Testis (tissue), 2 donors: ENCODE measurements around the gene FAM216B.

ENCODE experiments used
- POLR2A ChIP-seq: fragments of 450-650 bp; IDR thresholded peaks from one replicate; pipeline ENCODE4 v1.6.1; 2017; ENCODE audit warnings: antibody characterized with exemption, mild to moderate bottlenecking, moderate library complexity
- TF ChIP-seq, protein P1 (sequence below), 3 experiments: fragments of 450-650 bp in 2 of 3; fragments of 200-600 bp in 1 of 3; sonication (generic) in 1 of 3; IDR thresholded peaks; one replicate each; pipeline ENCODE4 v1.5.1; 2016 to 2019; ENCODE audit warnings: antibody characterized with exemption in 3 of 3, mild to moderate bottlenecking in 2 of 3, moderate library complexity in 1 of 3

DNA sequence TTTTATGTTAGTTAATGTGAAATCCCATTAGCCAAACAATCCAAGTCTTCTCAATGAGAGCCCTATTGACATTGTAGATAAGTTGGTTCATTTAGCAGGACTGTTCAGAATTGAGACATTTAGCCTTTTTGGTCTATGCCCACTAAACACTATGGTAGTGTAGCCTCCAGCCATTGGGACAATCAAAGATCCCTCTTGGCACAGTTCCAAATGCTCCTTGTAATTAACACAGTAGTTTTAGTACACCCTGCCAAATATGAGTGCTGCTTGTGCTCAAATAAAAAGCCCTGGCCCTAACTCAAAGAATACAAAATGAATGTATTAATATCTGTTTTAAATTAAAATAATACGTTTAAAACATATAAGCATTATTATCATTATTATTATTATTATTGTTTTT is 15.4 kb upstream of the FAM216B start:
- TF ChIP-seq, protein P1, sequence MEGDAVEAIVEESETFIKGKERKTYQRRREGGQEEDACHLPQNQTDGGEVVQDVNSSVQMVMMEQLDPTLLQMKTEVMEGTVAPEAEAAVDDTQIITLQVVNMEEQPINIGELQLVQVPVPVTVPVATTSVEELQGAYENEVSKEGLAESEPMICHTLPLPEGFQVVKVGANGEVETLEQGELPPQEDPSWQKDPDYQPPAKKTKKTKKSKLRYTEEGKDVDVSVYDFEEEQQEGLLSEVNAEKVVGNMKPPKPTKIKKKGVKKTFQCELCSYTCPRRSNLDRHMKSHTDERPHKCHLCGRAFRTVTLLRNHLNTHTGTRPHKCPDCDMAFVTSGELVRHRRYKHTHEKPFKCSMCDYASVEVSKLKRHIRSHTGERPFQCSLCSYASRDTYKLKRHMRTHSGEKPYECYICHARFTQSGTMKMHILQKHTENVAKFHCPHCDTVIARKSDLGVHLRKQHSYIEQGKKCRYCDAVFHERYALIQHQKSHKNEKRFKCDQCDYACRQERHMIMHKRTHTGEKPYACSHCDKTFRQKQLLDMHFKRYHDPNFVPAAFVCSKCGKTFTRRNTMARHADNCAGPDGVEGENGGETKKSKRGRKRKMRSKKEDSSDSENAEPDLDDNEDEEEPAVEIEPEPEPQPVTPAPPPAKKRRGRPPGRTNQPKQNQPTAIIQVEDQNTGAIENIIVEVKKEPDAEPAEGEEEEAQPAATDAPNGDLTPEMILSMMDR (IDR thresholded peaks at IDR 0.05), result no peak
- TF ChIP-seq POLR2A, result no peak
